BE2C (cell line): Measurements from ENCODE around the gene TBC1D32. TPM values are rescaled to one million over a fixed set of nuclear protein-coding genes. Genes with fewer than 3 reads are reported as not detected.
"Not testable (repeated sequence)": the region's sequence is repeated elsewhere in the genome, so short reads cannot be mapped to it uniquely, and the experiment has no call there.

Source experiments
- DNase-seq: peaks from one replicate; pipeline ENCODE4 v3.0.0-alpha.2; 2020
- H3K27me3 ChIP-seq: fragments of 250-450 bp; sonication (Bioruptor Pico); 2 replicates; pipeline ENCODE4 v1.5.1; 2020; ENCODE audit warnings: mild to moderate bottlenecking
- H3K36me3 ChIP-seq: fragments of 250-450 bp; sonication (Bioruptor Pico); 2 replicates; pipeline ENCODE4 v1.5.1; 2020; ENCODE audit warnings: mild to moderate bottlenecking
- H3K4me1 ChIP-seq: fragments of 250-450 bp; sonication (Bioruptor Pico); 2 replicates; pipeline ENCODE4 v1.5.1; 2020
- H3K4me3 ChIP-seq: 2 replicates; pipeline ENCODE4 v1.5.1; 2011; ENCODE audit warnings: low read depth, low read length
- H3K9me3 ChIP-seq: fragments of 250-450 bp; sonication (Bioruptor Pico); 2 replicates; pipeline ENCODE4 v1.5.1; 2020
- polyA plus RNA-seq: library from polyadenylated mRNA; unstranded; fragments of >200 nt; gene quantifications from one replicate; pipeline ENCODE4 v1.2.1, GENCODE V29; 2012; ENCODE audit warnings: low read depth, missing spikeins; ENCODE audit not compliant: insufficient read length, insufficient read depth
- TF ChIP-seq, protein P1 (sequence below): IDR thresholded peaks from 2 replicates; pipeline ENCODE4 v1.5.1; 2012; ENCODE audit warnings: mild to moderate bottlenecking, low read depth, low read length

Gene TBC1D32, protein sequence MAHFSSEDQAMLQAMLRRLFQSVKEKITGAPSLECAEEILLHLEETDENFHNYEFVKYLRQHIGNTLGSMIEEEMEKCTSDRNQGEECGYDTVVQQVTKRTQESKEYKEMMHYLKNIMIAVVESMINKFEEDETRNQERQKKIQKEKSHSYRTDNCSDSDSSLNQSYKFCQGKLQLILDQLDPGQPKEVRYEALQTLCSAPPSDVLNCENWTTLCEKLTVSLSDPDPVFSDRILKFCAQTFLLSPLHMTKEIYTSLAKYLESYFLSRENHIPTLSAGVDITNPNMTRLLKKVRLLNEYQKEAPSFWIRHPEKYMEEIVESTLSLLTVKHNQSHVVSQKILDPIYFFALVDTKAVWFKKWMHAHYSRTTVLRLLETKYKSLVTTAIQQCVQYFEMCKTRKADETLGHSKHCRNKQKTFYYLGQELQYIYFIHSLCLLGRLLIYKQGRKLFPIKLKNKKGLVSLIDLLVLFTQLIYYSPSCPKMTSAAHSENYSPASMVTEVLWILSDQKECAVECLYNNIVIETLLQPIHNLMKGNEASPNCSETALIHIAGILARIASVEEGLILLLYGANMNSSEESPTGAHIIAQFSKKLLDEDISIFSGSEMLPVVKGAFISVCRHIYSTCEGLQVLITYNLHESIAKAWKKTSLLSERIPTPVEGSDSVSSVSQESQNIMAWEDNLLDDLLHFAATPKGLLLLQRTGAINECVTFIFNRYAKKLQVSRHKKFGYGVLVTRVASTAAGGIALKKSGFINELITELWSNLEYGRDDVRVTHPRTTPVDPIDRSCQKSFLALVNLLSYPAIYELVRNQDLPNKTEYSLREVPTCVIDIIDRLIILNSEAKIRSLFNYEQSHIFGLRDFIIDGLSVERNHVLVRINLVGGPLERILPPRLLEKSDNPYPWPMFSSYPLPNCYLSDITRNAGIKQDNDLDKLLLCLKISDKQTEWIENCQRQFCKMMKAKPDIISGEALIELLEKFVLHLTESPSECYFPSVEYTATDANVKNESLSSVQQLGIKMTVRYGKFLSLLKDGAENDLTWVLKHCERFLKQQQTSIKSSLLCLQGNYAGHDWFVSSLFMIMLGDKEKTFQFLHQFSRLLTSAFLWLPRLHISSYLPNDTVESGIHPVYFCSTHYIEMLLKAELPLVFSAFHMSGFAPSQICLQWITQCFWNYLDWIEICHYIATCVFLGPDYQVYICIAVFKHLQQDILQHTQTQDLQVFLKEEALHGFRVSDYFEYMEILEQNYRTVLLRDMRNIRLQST
- 1.1 TPM for polyA plus RNA-seq

DNA sequence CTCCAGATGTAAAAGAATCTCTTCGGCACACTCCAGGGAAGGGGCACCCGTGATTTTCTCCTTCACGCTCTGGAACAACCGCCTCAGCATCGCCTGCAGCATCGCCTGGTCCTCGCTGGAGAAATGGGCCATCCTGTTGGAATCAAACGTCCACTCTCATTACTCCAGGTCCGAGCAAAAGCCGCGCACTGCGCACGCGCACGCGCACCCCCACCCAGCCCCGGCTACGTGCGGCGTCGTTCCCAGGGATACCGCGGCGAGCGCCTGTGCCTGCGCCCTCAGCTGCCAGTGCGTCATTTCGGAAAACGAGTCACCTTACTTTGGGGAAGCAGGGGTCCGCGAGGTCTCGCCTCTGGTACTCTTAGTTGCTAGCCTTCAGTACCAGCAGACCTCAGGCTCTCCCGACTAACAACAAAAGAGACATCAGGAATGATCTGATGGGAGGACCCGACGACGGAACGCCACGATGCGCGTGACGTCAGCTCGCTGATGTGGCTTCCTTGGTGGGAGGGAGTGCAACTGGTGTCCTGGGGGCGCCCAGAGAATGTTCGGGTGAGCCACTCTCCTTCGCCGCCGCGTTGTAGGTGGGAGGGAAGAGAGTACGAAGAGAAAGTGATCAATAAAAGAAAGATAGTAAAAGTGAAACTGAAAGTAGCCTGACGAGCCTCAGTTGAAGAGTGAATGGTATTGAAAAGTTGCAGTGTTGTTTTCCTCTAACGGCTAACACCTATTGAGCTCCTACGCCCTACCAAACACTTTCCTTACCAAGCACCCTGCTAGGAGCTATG is at the start of gene TBC1D32:
TSS of gene TBC1D32 (minus strand) at position 182 of the 788 bp plus-strand sequence. CDS start at position 132, 50 bp downstream.
- peak; percentile 93 for DNase-seq
- peak within 1 kb of the TSS; percentile 79 for H3K4me3 ChIP-seq
- no peaks in the 10 kb centered on the region for H3K36me3 ChIP-seq
- no peaks in the 10 kb centered on the region; the same call in 1 of the 2 replicates for H3K27me3 ChIP-seq
- TF ChIP-seq, protein P1, sequence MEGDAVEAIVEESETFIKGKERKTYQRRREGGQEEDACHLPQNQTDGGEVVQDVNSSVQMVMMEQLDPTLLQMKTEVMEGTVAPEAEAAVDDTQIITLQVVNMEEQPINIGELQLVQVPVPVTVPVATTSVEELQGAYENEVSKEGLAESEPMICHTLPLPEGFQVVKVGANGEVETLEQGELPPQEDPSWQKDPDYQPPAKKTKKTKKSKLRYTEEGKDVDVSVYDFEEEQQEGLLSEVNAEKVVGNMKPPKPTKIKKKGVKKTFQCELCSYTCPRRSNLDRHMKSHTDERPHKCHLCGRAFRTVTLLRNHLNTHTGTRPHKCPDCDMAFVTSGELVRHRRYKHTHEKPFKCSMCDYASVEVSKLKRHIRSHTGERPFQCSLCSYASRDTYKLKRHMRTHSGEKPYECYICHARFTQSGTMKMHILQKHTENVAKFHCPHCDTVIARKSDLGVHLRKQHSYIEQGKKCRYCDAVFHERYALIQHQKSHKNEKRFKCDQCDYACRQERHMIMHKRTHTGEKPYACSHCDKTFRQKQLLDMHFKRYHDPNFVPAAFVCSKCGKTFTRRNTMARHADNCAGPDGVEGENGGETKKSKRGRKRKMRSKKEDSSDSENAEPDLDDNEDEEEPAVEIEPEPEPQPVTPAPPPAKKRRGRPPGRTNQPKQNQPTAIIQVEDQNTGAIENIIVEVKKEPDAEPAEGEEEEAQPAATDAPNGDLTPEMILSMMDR: no peak
- no peaks in the 10 kb centered on the region for H3K9me3 ChIP-seq
- no peaks in the 10 kb centered on the region for H3K4me1 ChIP-seq

DNA sequence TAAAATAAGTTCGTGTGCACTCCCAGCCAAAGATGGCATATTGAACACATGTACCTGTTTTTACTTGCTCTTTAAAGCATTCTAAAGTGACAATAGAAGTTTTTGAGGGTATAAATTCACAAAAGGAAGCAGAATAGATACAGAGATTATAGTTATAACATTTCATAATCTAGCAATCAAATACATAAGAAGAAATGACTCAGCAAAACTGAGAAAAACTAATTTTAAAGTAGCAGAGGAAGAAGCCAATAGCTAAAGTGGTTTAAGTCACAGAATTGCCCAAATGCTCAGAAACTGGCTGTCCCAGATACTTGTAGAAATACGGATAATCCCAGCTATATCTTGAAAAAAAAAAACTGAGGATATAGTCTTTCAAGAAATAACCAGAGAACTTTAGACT is 49.2 kb upstream of the TBC1D32 start:
- no peaks in the 10 kb centered on the region for H3K27me3 ChIP-seq
- TF ChIP-seq, protein P1: no peak
- DNase-seq: no peak
- no peaks in the 10 kb centered on the region for H3K9me3 ChIP-seq
- H3K4me3 ChIP-seq: no peak overlapping the region
- H3K4me1 ChIP-seq: peaks cover 9% of the 10 kb centered on the region; the same call in 1 of the 2 replicates
- no peaks in the 10 kb centered on the region for H3K36me3 ChIP-seq

DNA sequence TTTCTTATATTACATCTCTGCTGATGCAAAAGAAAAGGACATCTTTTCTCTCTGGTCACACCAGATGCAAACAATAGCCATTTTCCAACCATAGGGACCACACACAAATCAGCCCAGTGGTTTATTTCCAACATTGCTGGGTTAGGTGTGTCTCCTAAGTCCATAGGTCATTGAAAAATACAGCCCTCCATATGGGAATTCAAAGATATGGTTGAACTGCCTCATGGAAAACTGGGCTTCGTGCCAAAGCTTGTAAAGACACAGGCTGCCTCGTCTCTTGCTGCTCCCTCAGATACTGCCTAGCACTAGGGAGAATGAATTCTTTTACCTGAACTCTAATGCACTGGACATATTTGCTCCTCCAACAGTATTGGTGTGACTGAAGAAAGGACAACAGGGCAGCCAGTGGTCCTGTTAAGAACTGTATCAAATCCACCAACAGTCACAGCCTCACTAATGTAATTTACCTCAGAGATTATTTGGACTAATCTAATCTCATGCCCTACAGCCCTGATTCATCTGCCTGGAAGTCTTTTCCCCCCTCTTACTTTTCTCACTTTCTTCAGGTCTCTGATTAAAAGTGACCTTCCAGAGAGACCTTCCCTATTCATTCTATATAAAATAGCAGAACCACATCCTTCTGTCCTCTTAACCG is 48.3 kb upstream of the TBC1D32 start:
- H3K36me3 ChIP-seq: no peaks in the 10 kb centered on the region

DNA sequence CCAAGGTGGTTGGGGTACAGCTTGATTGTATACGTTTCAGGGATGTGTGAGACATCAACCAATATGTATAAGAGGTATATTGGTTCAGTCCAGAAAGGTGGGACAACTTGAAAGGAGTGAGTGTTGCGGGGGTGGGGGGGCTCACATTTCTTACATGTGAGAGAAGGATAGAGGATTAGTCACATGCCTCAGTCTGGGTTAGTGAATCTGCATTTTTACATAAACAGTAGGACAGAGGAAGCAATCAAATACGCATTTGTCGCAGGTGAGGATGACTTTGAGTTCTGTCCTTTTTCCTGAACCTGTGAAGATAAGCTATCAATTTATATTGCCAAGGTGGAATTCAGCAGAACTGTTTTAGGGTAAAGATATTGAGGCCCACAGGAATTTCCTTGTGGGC is 42.1 kb upstream of the TBC1D32 start:
- TF ChIP-seq, protein P1: no peak
- H3K27me3 ChIP-seq: no peaks in the 10 kb centered on the region
- H3K4me3 ChIP-seq: no peak overlapping the region
- H3K36me3 ChIP-seq: no peaks in the 10 kb centered on the region
- no peak for DNase-seq
- H3K4me1 ChIP-seq: no peaks in the 10 kb centered on the region
- H3K9me3 ChIP-seq: no peaks in the 10 kb centered on the region

More for the DNA sequence above, 48.3 kb upstream of the TBC1D32 start:
- no peak overlapping the region for H3K4me3 ChIP-seq
- TF ChIP-seq, protein P1: no peak
- H3K4me1 ChIP-seq: peaks cover 9% of the 10 kb centered on the region; the same call in 1 of the 2 replicates
- DNase-seq: peak; percentile 42
- no peaks in the 10 kb centered on the region for H3K27me3 ChIP-seq
- no peaks in the 10 kb centered on the region for H3K9me3 ChIP-seq

DNA sequence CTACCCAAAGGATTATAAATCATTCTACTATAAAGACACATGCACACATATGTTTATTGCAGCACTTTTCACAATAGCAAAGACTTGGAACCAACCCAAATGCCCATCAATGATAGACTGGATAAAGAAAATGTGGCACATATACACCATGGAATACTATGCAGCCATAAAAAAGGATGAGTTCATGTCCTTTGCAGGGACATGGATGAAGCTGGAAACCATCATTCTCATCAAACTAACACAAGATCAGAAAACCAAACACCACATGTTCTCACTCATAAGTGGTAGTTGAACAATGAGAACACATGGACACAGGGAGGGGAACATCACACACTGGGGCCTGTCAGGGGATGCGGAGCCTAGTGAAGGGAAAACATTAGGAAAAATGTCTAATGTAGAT is 39.9 kb upstream of the TBC1D32 start:
- H3K27me3 ChIP-seq, H3K36me3 ChIP-seq, DNase-seq, H3K4me3 ChIP-seq, H3K4me1 ChIP-seq, H3K9me3 ChIP-seq: not testable (repeated sequence)
